Lower leg skin (tissue), 3 donors: ENCODE measurements around the gene KDM2B.

ENCODE experiments used
- POLR2A ChIP-seq, 2 donors: fragments of 450-650 bp; IDR thresholded peaks; one replicate each; pipeline ENCODE4 v1.6.1; 2016 to 2017; ENCODE audit warnings: antibody characterized with exemption in 2 of 2, mild to moderate bottlenecking in 1 of 2, moderate library complexity in 1 of 2
- TF ChIP-seq, protein P1 (sequence below), 3 donors: fragments of 450-650 bp; IDR thresholded peaks; one replicate each; pipeline ENCODE4 v1.5.1; 2016; ENCODE audit warnings: antibody characterized with exemption in 3 of 3, mild to moderate bottlenecking in 3 of 3, moderate library complexity in 2 of 3

DNA sequence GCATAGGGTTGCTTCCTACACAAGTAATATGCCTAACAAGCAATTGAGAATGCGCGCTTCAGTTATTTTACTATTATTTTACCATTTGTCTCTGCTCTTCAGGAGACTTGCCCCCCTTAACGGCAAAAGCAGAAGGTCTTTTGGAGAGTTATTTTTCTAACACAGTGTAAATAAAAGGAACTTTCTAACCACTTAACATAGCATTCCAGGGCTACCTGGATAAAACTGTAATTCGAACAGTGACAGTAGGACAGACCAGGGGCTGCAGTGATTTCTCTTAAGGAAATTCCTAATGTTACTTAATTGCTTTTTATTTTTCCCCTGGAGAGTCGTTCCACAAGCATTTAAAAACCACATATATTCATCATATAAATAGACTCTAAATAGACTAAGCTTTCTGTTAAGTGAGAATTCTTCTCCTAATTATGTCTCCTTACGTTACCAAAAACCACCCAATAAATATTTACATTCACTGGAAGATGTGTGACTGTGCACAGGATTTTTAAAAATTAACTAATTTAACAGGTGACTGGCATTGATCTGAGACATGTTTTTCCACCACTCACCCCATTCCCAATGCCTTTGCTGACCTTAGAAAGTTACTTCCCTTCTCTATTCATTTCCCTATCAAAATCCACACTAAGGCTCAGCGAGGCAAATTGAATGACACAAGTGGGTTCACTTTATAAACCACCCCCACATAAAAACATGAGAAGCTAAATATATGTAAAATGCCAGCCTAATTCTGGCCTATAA is 108.5 kb downstream of the KDM2B start:
- TF ChIP-seq, protein P1, sequence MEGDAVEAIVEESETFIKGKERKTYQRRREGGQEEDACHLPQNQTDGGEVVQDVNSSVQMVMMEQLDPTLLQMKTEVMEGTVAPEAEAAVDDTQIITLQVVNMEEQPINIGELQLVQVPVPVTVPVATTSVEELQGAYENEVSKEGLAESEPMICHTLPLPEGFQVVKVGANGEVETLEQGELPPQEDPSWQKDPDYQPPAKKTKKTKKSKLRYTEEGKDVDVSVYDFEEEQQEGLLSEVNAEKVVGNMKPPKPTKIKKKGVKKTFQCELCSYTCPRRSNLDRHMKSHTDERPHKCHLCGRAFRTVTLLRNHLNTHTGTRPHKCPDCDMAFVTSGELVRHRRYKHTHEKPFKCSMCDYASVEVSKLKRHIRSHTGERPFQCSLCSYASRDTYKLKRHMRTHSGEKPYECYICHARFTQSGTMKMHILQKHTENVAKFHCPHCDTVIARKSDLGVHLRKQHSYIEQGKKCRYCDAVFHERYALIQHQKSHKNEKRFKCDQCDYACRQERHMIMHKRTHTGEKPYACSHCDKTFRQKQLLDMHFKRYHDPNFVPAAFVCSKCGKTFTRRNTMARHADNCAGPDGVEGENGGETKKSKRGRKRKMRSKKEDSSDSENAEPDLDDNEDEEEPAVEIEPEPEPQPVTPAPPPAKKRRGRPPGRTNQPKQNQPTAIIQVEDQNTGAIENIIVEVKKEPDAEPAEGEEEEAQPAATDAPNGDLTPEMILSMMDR (IDR thresholded peaks at IDR 0.05), result no peak
- TF ChIP-seq POLR2A (IDR thresholded peaks at IDR 0.05), result no peak
